HCT116 (cell line): ENCODE results near the gene GDAP1L1. TPM values are rescaled to one million over a fixed set of nuclear protein-coding genes. Genes with fewer than 3 reads are reported as not detected.

Source experiments
- ATAC-seq: fragments of 200-7000 bp; cut with Tn5 transposase; 2 replicates; pipeline ENCODE4 v1.9.1; 2020; ENCODE audit warnings: mild to moderate bottlenecking, moderate library complexity
- BruUV-seq: library from RNA; stranded (reverse); fragments of 400-500 nt; replicated peaks from 2 replicates; lab custom pipeline; 2021; lab: Mats Ljungman, UMichigan
- CTCF ChIA-PET: fragments of 300-600 bp; sonication (Branson Sonifier 250); formaldehyde crosslinking; loops from one replicate; lab custom pipeline; 2021; ENCODE audit warnings: antibody characterized with exemption; lab: Charles Lee
- POLR2A ChIA-PET: fragments of 300-600, 350-600 bp; sonication (Branson Sonifier 250); formaldehyde crosslinking; loops from one replicate; lab custom pipeline; 2021; ENCODE audit warnings: antibody characterized with exemption; lab: Charles Lee
- RAD21 ChIA-PET, 2 experiments: fragments of 300-600 bp; sonication (Branson Sonifier 250); formaldehyde crosslinking; loops; one replicate each; lab custom pipeline; 2023; ENCODE audit warnings: low total read pairs in 2 of 2; ENCODE audit not compliant: uncharacterized antibody in 2 of 2, unreplicated experiment in 2 of 2, low non-redundant PET in 1 of 2; lab: Charles Lee
- DNase-seq: peaks from one replicate; pipeline ENCODE4 v3.0.0-alpha.2; 2010; ENCODE audit warnings: low read depth, low spot score
- H2AFZ ChIP-seq: fragments of 200-600 bp; shearing (Covaris generic), sonication (generic); 2 replicates; pipeline ENCODE4 v1.6.1; 2017; ENCODE audit warnings: low read depth, mixed run types, mixed read lengths, antibody characterized with exemption, low read length; ENCODE audit not compliant: poor library complexity, severe bottlenecking
- H3K27ac ChIP-seq: 2 replicates; pipeline ENCODE4 v1.5.1; 2012; ENCODE audit warnings: low read depth, low read length
- H3K27me3 ChIP-seq: fragments of 200-600 bp; sonication (generic); 2 replicates; pipeline ENCODE4 v1.6.1; 2016; ENCODE audit warnings: mixed run types, low read length, mixed read lengths; ENCODE audit not compliant: insufficient read depth
- H3K36me3 ChIP-seq, 2 experiments: fragments of 200-500 bp in 1 of 2; fragments of 200-600 bp in 1 of 2; sonication (Bioruptor generic) in 1 of 2; sonication (generic) in 1 of 2; 2 replicates each; pipeline versions ENCODE4 v1.5.1 to v1.6.1; 2014 to 2016; ENCODE audit warnings: low read length in 2 of 2, inconsistent platforms in 1 of 2, mixed read lengths in 1 of 2, mixed run types in 1 of 2; ENCODE audit not compliant: insufficient read depth in 2 of 2, control insufficient read depth in 1 of 2
- H3K4me1 ChIP-seq, 2 experiments: fragments of 200-600 bp in 1 of 2; sonication (generic) in 1 of 2; 2 replicates each; pipeline versions ENCODE4 v1.5.1 to v1.6.1; 2012 to 2017; ENCODE audit warnings: low read length in 2 of 2, inconsistent platforms in 1 of 2, mild to moderate bottlenecking in 1 of 2, mixed read lengths in 1 of 2, mixed run types in 1 of 2, moderate library complexity in 1 of 2; ENCODE audit not compliant: insufficient read depth in 2 of 2, control insufficient read depth in 1 of 2
- H3K4me2 ChIP-seq: fragments of 200-600 bp; sonication (generic); 2 replicates; pipeline ENCODE4 v1.6.1; 2017; ENCODE audit warnings: mixed run types, low read length, mixed read lengths
- H3K4me3 ChIP-seq, 2 experiments: fragments of 200-600 bp in 1 of 2; sonication (generic) in 1 of 2; replicated peaks in 1 of 2; 2 replicates each; pipeline ENCODE4 v1.5.1; 2011 to 2016; ENCODE audit warnings: low read length in 2 of 2, control low read depth in 1 of 2, low read depth in 1 of 2, mild to moderate bottlenecking in 1 of 2, mixed read lengths in 1 of 2, mixed run types in 1 of 2
- H3K79me2 ChIP-seq: fragments of 200-600 bp; sonication (generic); 2 replicates; pipeline ENCODE4 v1.6.1; 2017; ENCODE audit warnings: mild to moderate bottlenecking, mixed run types, low read length, moderate library complexity, mixed read lengths; ENCODE audit not compliant: insufficient read depth
- H3K9ac ChIP-seq: fragments of 200-600 bp; sonication (generic); 2 replicates; pipeline ENCODE4 v1.6.1; 2016; ENCODE audit warnings: low read length, mixed read lengths
- H3K9me2 ChIP-seq: fragments of 200-600 bp; sonication (generic), shearing (Covaris generic); 2 replicates; pipeline ENCODE4 v1.6.1; 2017; ENCODE audit warnings: mixed run types, mild to moderate bottlenecking, moderate library complexity; ENCODE audit not compliant: insufficient read depth
- H3K9me3 ChIP-seq, 2 experiments: fragments of 200-500 bp in 1 of 2; fragments of 200-600 bp in 1 of 2; sonication (Bioruptor generic) in 1 of 2; sonication (generic) in 1 of 2; 2 replicates each; pipeline ENCODE4 v1.6.1; 2014 to 2017; ENCODE audit warnings: low read length in 2 of 2, mixed read lengths in 2 of 2, inconsistent platforms in 1 of 2, low read depth in 1 of 2, mild to moderate bottlenecking in 1 of 2, mixed run types in 1 of 2, moderate library complexity in 1 of 2; ENCODE audit not compliant: control insufficient read depth in 1 of 2, insufficient read depth in 1 of 2
- H4K20me1 ChIP-seq: fragments of 200-600 bp; sonication (generic), shearing (Covaris generic); 2 replicates; pipeline ENCODE4 v1.6.1; 2017; ENCODE audit warnings: mixed run types, mild to moderate bottlenecking, moderate library complexity; ENCODE audit not compliant: insufficient read depth
- CBX3 ChIP-seq: IDR thresholded peaks from 2 replicates; pipeline ENCODE4 v1.6.1; 2012; ENCODE audit warnings: low read depth
- CEBPB ChIP-seq: IDR thresholded peaks from 2 replicates; pipeline ENCODE4 v1.6.1; 2012; ENCODE audit warnings: low read depth
- CTCF ChIP-seq, 3 experiments: fragments of 200-600 bp in 1 of 3; sonication (generic) in 1 of 3; IDR thresholded peaks in 2 of 3; conservative IDR thresholded peaks in 1 of 3; 2 replicates each; pipeline ENCODE4 v1.5.1; 2012 to 2017; ENCODE audit warnings: low read depth in 2 of 3, low read length in 2 of 3, antibody characterized with exemption in 1 of 3, borderline replicate concordance in 1 of 3, control low read depth in 1 of 3, mild to moderate bottlenecking in 1 of 3, mixed read lengths in 1 of 3, mixed run types in 1 of 3, moderate library complexity in 1 of 3; ENCODE audit not compliant: insufficient read depth in 1 of 3
- ELF1 ChIP-seq: IDR thresholded peaks from 2 replicates; pipeline ENCODE4 v1.6.1; 2012; ENCODE audit warnings: low read depth, borderline replicate concordance
- EZH2 ChIP-seq: fragments of 200-600 bp; sonication (generic); IDR thresholded peaks from 2 replicates; pipeline ENCODE4 v1.6.1; 2017; ENCODE audit warnings: antibody characterized with exemption, mixed run types
- EZH2phosphoT487 ChIP-seq: fragments of 200-600 bp; IDR thresholded peaks from 2 replicates; pipeline ENCODE4 v1.6.1; 2018; ENCODE audit warnings: antibody characterized with exemption, borderline replicate concordance
- JUND ChIP-seq: IDR thresholded peaks from 2 replicates; pipeline ENCODE4 v1.6.1; 2012
- MAX ChIP-seq: IDR thresholded peaks from 2 replicates; pipeline ENCODE4 v1.6.1; 2012
- POLR2A ChIP-seq: IDR thresholded peaks from 2 replicates; pipeline ENCODE4 v1.7.0; 2011; ENCODE audit warnings: borderline replicate concordance; ENCODE audit not compliant: insufficient read depth, insufficient read length; ENCODE audit errors: extremely low read depth
- POLR2AphosphoS5 ChIP-seq: IDR thresholded peaks from 2 replicates; pipeline ENCODE4 v1.6.1; 2011; ENCODE audit warnings: mild to moderate bottlenecking, low read depth, low read length, moderate library complexity
- RAD21 ChIP-seq: IDR thresholded peaks from 2 replicates; pipeline ENCODE4 v1.6.1; 2012; ENCODE audit warnings: low read depth, mild to moderate bottlenecking
- SIN3A ChIP-seq: IDR thresholded peaks from 2 replicates; pipeline ENCODE4 v1.6.1; 2012; ENCODE audit warnings: low read depth
- SP1 ChIP-seq: IDR thresholded peaks from 2 replicates; pipeline ENCODE4 v1.6.1; 2012; ENCODE audit warnings: low read depth
- SRF ChIP-seq: IDR thresholded peaks from 2 replicates; pipeline ENCODE4 v1.6.1; 2012; ENCODE audit warnings: low read depth
- TCF7L2 ChIP-seq: IDR thresholded peaks from 2 replicates; pipeline ENCODE4 v1.7.0; 2011; ENCODE audit warnings: borderline replicate concordance, inconsistent platforms; ENCODE audit not compliant: insufficient read depth, insufficient read length; ENCODE audit errors: extremely low read depth
- YY1 ChIP-seq: IDR thresholded peaks from 2 replicates; pipeline ENCODE4 v1.6.1; 2011; ENCODE audit warnings: low read length, low read depth, moderate library complexity, mild to moderate bottlenecking; ENCODE audit not compliant: insufficient replicate concordance; ENCODE audit errors: extremely low read depth
- intact Hi-C: fragments of 100-400 bp; cut with micrococcal nuclease; formaldehyde crosslinking; loops from 2 replicates; pipeline ENCODE4 v1.10.0; 2022
- total RNA-seq: library from RNA; stranded (reverse); gene quantifications from one replicate; pipeline ENCODE4 v1.2.1, GENCODE V29; 2021; ENCODE audit not compliant: unreplicated experiment
- TF ChIP-seq, protein P1 (sequence below): IDR thresholded peaks from 2 replicates; pipeline ENCODE4 v1.6.1; 2012; ENCODE audit warnings: low read depth
- TF ChIP-seq, protein P2 (sequence below): IDR thresholded peaks from 2 replicates; pipeline ENCODE4 v1.6.1; 2011; ENCODE audit warnings: mild to moderate bottlenecking, low read length, moderate library complexity; ENCODE audit not compliant: insufficient replicate concordance; ENCODE audit errors: extremely low read depth

Gene GDAP1L1
- total RNA-seq, 1 experiment from 2014 or later: not detected

- Histone ChIP-seq H3K4me2 (peak within 1 kb of the TSS; percentile 91), H3K79me2 (peaks cover 47% of the 10 kb centered on the region), H3K4me1 (peaks cover 30 to 41% of the 10 kb centered on the region in 2 experiments), H3K9me3 (no peaks in the 10 kb centered on the region), H3K9ac (peak within 1 kb of the TSS; percentile 97), H3K27ac (peak within 1 kb of the TSS; percentile 94), H3K27me3 (no peaks in the 10 kb centered on the region), H3K36me3 (peaks cover 0 to 6% of the 10 kb centered on the region in 2 experiments; a peak in 2 of 4 replicates), H3K4me3 (peak within 1 kb of the TSS; percentile 72 to 97), H4K20me1 (no peaks in the 10 kb centered on the region), H2AFZ (no peak within 1 kb of the TSS), H3K9me2 (no peaks in the 10 kb centered on the region)
- intact Hi-C loops: loop anchor here (5.0 kb wide), 1 partner anchor 517 kb away; no protein-coding TSS in a partner anchor
- ChIA-PET POLR2A (no interaction called here), RAD21 (no interaction called here), CTCF (no interaction called here)
- ATAC-seq (peak; percentile 85), DNase-seq (peak; percentile 94)
- no TSS peak for BruUV-seq
- TF ChIP-seq SP1 (peak; percentile 90), SRF (peak; percentile 51; the same call in 1 of the 2 replicates), CBX3 (0 out of 2 replicates have a peak, but pooled peaks have one; percentile 64), CTCF (IDR thresholded peaks at IDR 0.05 in 2 of 3, conservative IDR thresholded peaks at IDR 0.05 in 1 of 3; ENCODE audit: borderline replicate concordance in 1 of 3, insufficient read depth in 1 of 3, low read depth in 2 of 3, low read length in 2 of 3) (no peak), EZH2phosphoT487 (no peak), MAX (peak; percentile 100), YY1 (peak; percentile 51), SIN3A (peak; percentile 98), POLR2AphosphoS5 (peak; percentile 92), CEBPB (peak; percentile 46; the same call in 1 of the 2 replicates), TCF7L2 (peak; percentile 8), JUND (0 out of 2 replicates have a peak, but pooled peaks have one; percentile 45), ELF1 (no peak), POLR2A (peak; percentile 93), RAD21 (no peak), EZH2 (no peak)
- TF ChIP-seq, protein P1, sequence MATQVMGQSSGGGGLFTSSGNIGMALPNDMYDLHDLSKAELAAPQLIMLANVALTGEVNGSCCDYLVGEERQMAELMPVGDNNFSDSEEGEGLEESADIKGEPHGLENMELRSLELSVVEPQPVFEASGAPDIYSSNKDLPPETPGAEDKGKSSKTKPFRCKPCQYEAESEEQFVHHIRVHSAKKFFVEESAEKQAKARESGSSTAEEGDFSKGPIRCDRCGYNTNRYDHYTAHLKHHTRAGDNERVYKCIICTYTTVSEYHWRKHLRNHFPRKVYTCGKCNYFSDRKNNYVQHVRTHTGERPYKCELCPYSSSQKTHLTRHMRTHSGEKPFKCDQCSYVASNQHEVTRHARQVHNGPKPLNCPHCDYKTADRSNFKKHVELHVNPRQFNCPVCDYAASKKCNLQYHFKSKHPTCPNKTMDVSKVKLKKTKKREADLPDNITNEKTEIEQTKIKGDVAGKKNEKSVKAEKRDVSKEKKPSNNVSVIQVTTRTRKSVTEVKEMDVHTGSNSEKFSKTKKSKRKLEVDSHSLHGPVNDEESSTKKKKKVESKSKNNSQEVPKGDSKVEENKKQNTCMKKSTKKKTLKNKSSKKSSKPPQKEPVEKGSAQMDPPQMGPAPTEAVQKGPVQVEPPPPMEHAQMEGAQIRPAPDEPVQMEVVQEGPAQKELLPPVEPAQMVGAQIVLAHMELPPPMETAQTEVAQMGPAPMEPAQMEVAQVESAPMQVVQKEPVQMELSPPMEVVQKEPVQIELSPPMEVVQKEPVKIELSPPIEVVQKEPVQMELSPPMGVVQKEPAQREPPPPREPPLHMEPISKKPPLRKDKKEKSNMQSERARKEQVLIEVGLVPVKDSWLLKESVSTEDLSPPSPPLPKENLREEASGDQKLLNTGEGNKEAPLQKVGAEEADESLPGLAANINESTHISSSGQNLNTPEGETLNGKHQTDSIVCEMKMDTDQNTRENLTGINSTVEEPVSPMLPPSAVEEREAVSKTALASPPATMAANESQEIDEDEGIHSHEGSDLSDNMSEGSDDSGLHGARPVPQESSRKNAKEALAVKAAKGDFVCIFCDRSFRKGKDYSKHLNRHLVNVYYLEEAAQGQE: no peak
- TF ChIP-seq, protein P2, sequence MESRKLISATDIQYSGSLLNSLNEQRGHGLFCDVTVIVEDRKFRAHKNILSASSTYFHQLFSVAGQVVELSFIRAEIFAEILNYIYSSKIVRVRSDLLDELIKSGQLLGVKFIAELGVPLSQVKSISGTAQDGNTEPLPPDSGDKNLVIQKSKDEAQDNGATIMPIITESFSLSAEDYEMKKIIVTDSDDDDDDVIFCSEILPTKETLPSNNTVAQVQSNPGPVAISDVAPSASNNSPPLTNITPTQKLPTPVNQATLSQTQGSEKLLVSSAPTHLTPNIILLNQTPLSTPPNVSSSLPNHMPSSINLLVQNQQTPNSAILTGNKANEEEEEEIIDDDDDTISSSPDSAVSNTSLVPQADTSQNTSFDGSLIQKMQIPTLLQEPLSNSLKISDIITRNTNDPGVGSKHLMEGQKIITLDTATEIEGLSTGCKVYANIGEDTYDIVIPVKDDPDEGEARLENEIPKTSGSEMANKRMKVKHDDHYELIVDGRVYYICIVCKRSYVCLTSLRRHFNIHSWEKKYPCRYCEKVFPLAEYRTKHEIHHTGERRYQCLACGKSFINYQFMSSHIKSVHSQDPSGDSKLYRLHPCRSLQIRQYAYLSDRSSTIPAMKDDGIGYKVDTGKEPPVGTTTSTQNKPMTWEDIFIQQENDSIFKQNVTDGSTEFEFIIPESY: no peak
These were observed 36.5 kb upstream of the GDAP1L1 start, which contains the start of gene OSER1 for GRCh38 chr20:44210406-44211176. OSER1 (minus strand) TSS chr20:44210771; CDS start chr20:44206957, 3,814 bp downstream.
